Lower leg skin (tissue), 3 donors: Measurements from ENCODE around the gene TMEM45A.

ENCODE experiments used
- POLR2A ChIP-seq, 2 donors: fragments of 450-650 bp; IDR thresholded peaks; one replicate each; pipeline ENCODE4 v1.6.1; 2016 to 2017; ENCODE audit warnings: antibody characterized with exemption in 2 of 2, mild to moderate bottlenecking in 1 of 2, moderate library complexity in 1 of 2
- TF ChIP-seq, protein P1 (sequence below), 3 donors: fragments of 450-650 bp; IDR thresholded peaks; one replicate each; pipeline ENCODE4 v1.5.1; 2016; ENCODE audit warnings: antibody characterized with exemption in 3 of 3, mild to moderate bottlenecking in 3 of 3, moderate library complexity in 2 of 3

DNA sequence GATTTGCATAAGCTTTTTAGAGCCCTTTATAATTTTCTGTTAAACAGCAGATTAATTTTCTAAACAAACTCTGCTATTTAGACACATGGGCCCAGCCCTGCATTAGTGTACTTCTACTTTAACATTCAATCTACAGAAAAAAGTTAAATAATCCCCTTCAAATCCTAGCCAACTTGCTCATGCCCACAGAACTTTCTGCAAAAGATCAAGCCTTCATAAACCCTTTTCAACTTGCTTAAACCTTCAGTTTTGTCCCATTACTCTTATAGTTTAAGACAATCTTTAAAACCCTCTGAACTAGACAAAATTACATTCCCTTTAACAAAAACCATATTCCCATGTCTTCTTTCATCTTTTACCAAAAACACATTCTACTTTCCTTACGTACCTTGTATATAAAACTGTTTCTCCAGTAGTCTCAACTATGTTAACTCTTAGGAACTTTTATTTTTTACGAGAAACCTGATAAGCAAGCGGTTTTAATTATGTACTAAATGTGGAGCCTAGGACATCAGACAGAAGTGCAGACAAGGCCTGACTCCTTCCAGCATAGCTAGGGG is 91.8 kb downstream of the TMEM45A start:
- TF ChIP-seq, protein P1, sequence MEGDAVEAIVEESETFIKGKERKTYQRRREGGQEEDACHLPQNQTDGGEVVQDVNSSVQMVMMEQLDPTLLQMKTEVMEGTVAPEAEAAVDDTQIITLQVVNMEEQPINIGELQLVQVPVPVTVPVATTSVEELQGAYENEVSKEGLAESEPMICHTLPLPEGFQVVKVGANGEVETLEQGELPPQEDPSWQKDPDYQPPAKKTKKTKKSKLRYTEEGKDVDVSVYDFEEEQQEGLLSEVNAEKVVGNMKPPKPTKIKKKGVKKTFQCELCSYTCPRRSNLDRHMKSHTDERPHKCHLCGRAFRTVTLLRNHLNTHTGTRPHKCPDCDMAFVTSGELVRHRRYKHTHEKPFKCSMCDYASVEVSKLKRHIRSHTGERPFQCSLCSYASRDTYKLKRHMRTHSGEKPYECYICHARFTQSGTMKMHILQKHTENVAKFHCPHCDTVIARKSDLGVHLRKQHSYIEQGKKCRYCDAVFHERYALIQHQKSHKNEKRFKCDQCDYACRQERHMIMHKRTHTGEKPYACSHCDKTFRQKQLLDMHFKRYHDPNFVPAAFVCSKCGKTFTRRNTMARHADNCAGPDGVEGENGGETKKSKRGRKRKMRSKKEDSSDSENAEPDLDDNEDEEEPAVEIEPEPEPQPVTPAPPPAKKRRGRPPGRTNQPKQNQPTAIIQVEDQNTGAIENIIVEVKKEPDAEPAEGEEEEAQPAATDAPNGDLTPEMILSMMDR (IDR thresholded peaks at IDR 0.05), result no peak
- no peak for TF ChIP-seq POLR2A (IDR thresholded peaks at IDR 0.05)
